Keratinocyte (primary cell): ENCODE results near the gene CCDC34. TPM values are rescaled to one million over a fixed set of nuclear protein-coding genes. Genes with fewer than 3 reads are reported as not detected.
"Not testable (repeated sequence)": the region's sequence is repeated elsewhere in the genome, so short reads cannot be mapped to it uniquely, and the experiment has no call there.

Source experiments
- DNase-seq: peaks from one replicate; pipeline ENCODE4 v3.0.0-alpha.2; 2011; ENCODE audit warnings: low read depth, missing footprints, low spot score
- FAIRE-seq: peaks from 2 replicates; lab custom pipeline; 2011; peaks lifted over from hg19 to GRCh38; lab: Jason Lieb, UNC
- H2AFZ ChIP-seq: 2 replicates; pipeline ENCODE4 v1.6.0; 2012; ENCODE audit warnings: low read length, control low read depth, inconsistent platforms; ENCODE audit not compliant: control insufficient read depth
- H3K27ac ChIP-seq: 2 replicates; pipeline ENCODE4 v1.5.1; 2011; ENCODE audit warnings: low read length; ENCODE audit not compliant: control insufficient read depth, insufficient read depth
- H3K27me3 ChIP-seq: 3 replicates; pipeline ENCODE4 v1.6.0; 2011; ENCODE audit warnings: low read length; ENCODE audit not compliant: control insufficient read depth, insufficient read depth; ENCODE audit errors: extremely low read depth
- H3K36me3 ChIP-seq, 2 experiments: 2 replicates in 1 of 2; 3 replicates in 1 of 2; pipeline ENCODE4 v1.5.1; 2011; ENCODE audit warnings: low read length in 2 of 2, mild to moderate bottlenecking in 1 of 2; ENCODE audit not compliant: control insufficient read depth in 2 of 2, insufficient read depth in 2 of 2; ENCODE audit errors: extremely low read depth in 1 of 2
- H3K4me1 ChIP-seq: 3 replicates; pipeline ENCODE4 v1.5.1; 2011; ENCODE audit warnings: low read length; ENCODE audit not compliant: control insufficient read depth, insufficient read depth; ENCODE audit errors: extremely low read depth
- H3K4me2 ChIP-seq: 3 replicates; pipeline ENCODE4 v1.6.0; 2011; ENCODE audit warnings: low read depth, low read length; ENCODE audit not compliant: control insufficient read depth, insufficient read depth; ENCODE audit errors: extremely low read depth
- H3K4me3 ChIP-seq, 3 experiments: fragments of 200-600 bp in 1 of 3; sonication (generic) in 1 of 3; 2 replicates in 2 of 3; 3 replicates in 1 of 3; pipeline ENCODE4 v1.5.1; 2011 to 2016; ENCODE audit warnings: low read length in 3 of 3, mild to moderate bottlenecking in 3 of 3, control low read depth in 2 of 3, inconsistent platforms in 1 of 3, low read depth in 1 of 3, mixed read lengths in 1 of 3, mixed run types in 1 of 3, moderate library complexity in 1 of 3; ENCODE audit not compliant: control insufficient read depth in 2 of 3, insufficient read depth in 2 of 3; ENCODE audit errors: extremely low read depth in 1 of 3
- H3K79me2 ChIP-seq: 2 replicates; pipeline ENCODE4 v1.6.0; 2012; ENCODE audit warnings: low read length; ENCODE audit not compliant: control insufficient read depth, insufficient read depth
- H3K9ac ChIP-seq: 3 replicates; pipeline ENCODE4 v1.6.0; 2011; ENCODE audit warnings: low read length; ENCODE audit not compliant: control insufficient read depth, insufficient read depth; ENCODE audit errors: extremely low read depth
- H3K9me1 ChIP-seq: 3 replicates; pipeline ENCODE4 v1.6.0; 2011; ENCODE audit warnings: low read length; ENCODE audit not compliant: control insufficient read depth, insufficient read depth; ENCODE audit errors: extremely low read depth
- H3K9me3 ChIP-seq: 2 replicates; pipeline ENCODE4 v1.5.1; 2012; ENCODE audit warnings: low read depth, low read length; ENCODE audit not compliant: control insufficient read depth
- H4K20me1 ChIP-seq: 3 replicates; pipeline ENCODE4 v1.6.0; 2011; ENCODE audit warnings: low read length; ENCODE audit not compliant: control insufficient read depth, insufficient read depth; ENCODE audit errors: extremely low read depth
- CTCF ChIP-seq, 3 experiments: IDR thresholded peaks in 1 of 3; conservative IDR thresholded peaks in 1 of 3; optimal IDR thresholded peaks in 1 of 3; 2 replicates in 2 of 3; 3 replicates in 1 of 3; pipeline versions ENCODE3 to v1.5.1; 2011; ENCODE audit warnings: low read length in 3 of 3, mild to moderate bottlenecking in 3 of 3, moderate library complexity in 2 of 3, control low read depth in 1 of 3, inconsistent platforms in 1 of 3; ENCODE audit not compliant: insufficient read depth in 2 of 3; ENCODE audit errors: extremely low read depth in 1 of 3
- EZH2 ChIP-seq: IDR thresholded peaks from one replicate; pipeline ENCODE4 v1.6.1; 2012; ENCODE audit warnings: inconsistent platforms, mild to moderate bottlenecking, low read length, moderate library complexity
- dilution Hi-C: fragments of 300-500 bp; cut with MboI; formaldehyde crosslinking; loops from one replicate; pipeline ENCODE4 v1.7.0; 2020; ENCODE audit warnings: low sequenced_read_pairs; ENCODE audit not compliant: extremely low pct_ligation_motif_present
- polyA plus RNA-seq, 5 experiments: library from polyadenylated mRNA; depleted of rRNA in 3 of 5; stranded (reverse) in 3 of 5; stranded (forward) in 1 of 5; unstranded in 1 of 5; fragments of >200 nt; gene quantifications; 1 replicate in 1 of 5; 2 replicates in 3 of 5; 3 replicates in 1 of 5; pipeline versions ENCODE4 v1.2.1 to v1.2.3, GENCODE V29; 2011 to 2012; ENCODE audit warnings: missing spikeins in 2 of 5, low read depth in 1 of 5, low replicate concordance in 1 of 5

Gene CCDC34
- polyA plus RNA-seq, 1 donor (not counting 4 experiments of a cell fraction or from before 2014, with no cell fraction given) = 4.2 TPM

GRCh38 chr11:27339941-27340340 lies 23.1 kb downstream of the CCDC34 start:
- dilution Hi-C loops = no loop called here
- Histone ChIP-seq H3K27me3 (no peaks in the 10 kb centered on the region), H4K20me1 (no peaks in the 10 kb centered on the region), H3K4me3 (no peak overlapping the region), H3K9ac (no peak overlapping the region), H3K4me1 (no peaks in the 10 kb centered on the region), H3K79me2 (no peaks in the 10 kb centered on the region), H3K9me3 (no peaks in the 10 kb centered on the region), H3K4me2 (no peak overlapping the region), H3K36me3 (no peaks in the 10 kb centered on the region), H3K9me1 (no peaks in the 10 kb centered on the region), H2AFZ (no peak overlapping the region), H3K27ac (no peak overlapping the region)
- TF ChIP-seq EZH2 (no peak), CTCF (optimal IDR thresholded peaks at IDR 0.05 in 1 of 3, IDR thresholded peaks at IDR 0.05 in 1 of 3, conservative IDR thresholded peaks at IDR 0.05 in 1 of 3; ENCODE audit: extremely low read depth in 1 of 3, insufficient read depth in 2 of 3, low read length in 3 of 3) (no peak)
- no peak for FAIRE-seq
- DNase-seq = no peak

GRCh38 chr11:27334764-27335163 lies 28.3 kb downstream of the CCDC34 start:
- FAIRE-seq, H3K9me1 ChIP-seq, H3K36me3 ChIP-seq, H4K20me1 ChIP-seq, H3K27ac ChIP-seq, H3K4me1 ChIP-seq, H3K79me2 ChIP-seq, H3K9ac ChIP-seq, H2AFZ ChIP-seq, H3K27me3 ChIP-seq, H3K9me3 ChIP-seq, dilution Hi-C loops, H3K4me3 ChIP-seq, DNase-seq, H3K4me2 ChIP-seq: not testable (repeated sequence)

GRCh38 chr11:27331981-27332380 lies 31.0 kb downstream of the CCDC34 start:
- peak overlapping the region; percentile 20 for H2AFZ ChIP-seq
- no peak overlapping the region for H3K4me2 ChIP-seq
- H3K36me3 ChIP-seq = no peaks in the 10 kb centered on the region
- FAIRE-seq = peak; percentile 53
- H4K20me1 ChIP-seq = no peaks in the 10 kb centered on the region
- no peak overlapping the region for H3K9ac ChIP-seq
- no peaks in the 10 kb centered on the region for H3K9me3 ChIP-seq
- no peaks in the 10 kb centered on the region for H3K79me2 ChIP-seq
- dilution Hi-C loops = no loop called here
- no peaks in the 10 kb centered on the region for H3K27me3 ChIP-seq
- H3K9me1 ChIP-seq = no peaks in the 10 kb centered on the region
- H3K27ac ChIP-seq = no peak overlapping the region
- H3K4me3 ChIP-seq = no peak overlapping the region
- DNase-seq = no peak
- peaks cover 6% of the 10 kb centered on the region for H3K4me1 ChIP-seq
- TF ChIP-seq CTCF (optimal IDR thresholded peaks at IDR 0.05 in 1 of 3, IDR thresholded peaks at IDR 0.05 in 1 of 3, conservative IDR thresholded peaks at IDR 0.05 in 1 of 3; ENCODE audit: extremely low read depth in 1 of 3, insufficient read depth in 2 of 3, low read length in 3 of 3) (no peak), EZH2 (no peak)
